Gastrocnemius medialis (tissue), 4 donors: ENCODE results near the gene SREBF1.

Experiments
- CTCF ChIP-seq, 5 experiments: fragments of 450-650 bp in 3 of 5; fragments of 200-600 bp in 2 of 5; sonication (generic) in 2 of 5; IDR thresholded peaks in 4 of 5; conservative IDR thresholded peaks in 1 of 5; 1 replicate in 4 of 5; 2 replicates in 1 of 5; pipeline ENCODE4 v1.5.1; 2016 to 2019; ENCODE audit warnings: antibody characterized with exemption in 5 of 5, mild to moderate bottlenecking in 3 of 5, moderate library complexity in 3 of 5
- POLR2A ChIP-seq, 2 donors: fragments of 450-650 bp; IDR thresholded peaks; one replicate each; pipeline ENCODE4 v1.6.1; 2017; ENCODE audit warnings: antibody characterized with exemption in 2 of 2, mild to moderate bottlenecking in 2 of 2, moderate library complexity in 2 of 2

GRCh38 chr17:17816831-17817551 lies 19.8 kb downstream of the SREBF1 start:
- TF ChIP-seq CTCF (IDR thresholded peaks at IDR 0.05 in 4 of 5, conservative IDR thresholded peaks at IDR 0.05 in 1 of 5) (no peak), POLR2A (IDR thresholded peaks at IDR 0.05) (no peak)
